ENCODE measurements around the gene POMP. TPM values are rescaled to one million over a fixed set of nuclear protein-coding genes. Genes with fewer than 3 reads are reported as not detected.

The POMP gene
- total RNA-seq (2014; rRNA removed; shearing (Covaris generic); ENCODE audit: low replicate concordance), result 76.1 and 127 TPM in 2 replicates

DNA sequence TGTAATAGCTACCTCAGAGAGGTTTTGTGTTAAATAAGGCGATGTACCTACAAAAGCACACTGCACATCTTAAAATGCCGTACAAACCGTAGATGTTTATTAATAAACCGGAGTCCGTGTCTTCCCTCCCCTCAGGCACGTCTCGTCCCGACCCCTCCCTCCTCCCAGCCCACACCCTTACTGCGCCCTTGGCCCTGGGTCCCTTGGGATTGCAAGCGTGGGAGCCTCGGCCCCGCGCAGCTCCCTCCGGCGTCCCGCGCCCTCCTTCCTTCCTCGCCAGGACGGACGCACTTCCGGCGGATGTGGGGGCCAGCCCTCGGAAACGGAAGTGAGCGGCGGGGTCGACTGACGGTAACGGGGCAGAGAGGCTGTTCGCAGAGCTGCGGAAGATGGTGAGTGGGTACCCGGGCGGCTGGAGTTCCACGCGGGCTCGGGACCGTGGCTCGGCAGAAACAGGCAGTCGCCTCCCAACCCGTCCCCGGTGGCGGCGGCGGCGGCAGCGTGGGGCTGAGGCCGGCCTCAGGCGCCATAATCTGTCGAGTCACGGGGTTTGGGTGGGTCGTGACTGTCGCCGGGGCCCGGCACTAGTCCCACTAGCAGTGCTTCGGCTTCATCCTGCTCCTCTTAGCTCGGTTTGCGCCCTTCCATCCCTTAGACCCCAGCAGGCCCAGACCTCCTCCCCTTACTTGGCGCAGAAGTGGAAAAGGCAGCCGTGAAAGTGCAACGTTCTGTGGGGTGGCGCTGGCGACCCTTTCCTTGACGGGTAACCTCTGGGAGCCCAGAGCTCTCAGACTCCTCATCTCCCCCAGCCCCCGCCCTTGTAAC lies at the start of gene POMP:
TSS of gene POMP (plus strand) at position 335 of the 825 bp plus-strand sequence. CDS start at position 390, 55 bp downstream.
- peak; percentile 94 for DNase-seq
- Histone ChIP-seq H3K4me3 (peak within 1 kb of the TSS; percentile 88), H3K9me3 (no peaks in the 10 kb centered on the region), H3K36me3 (peaks cover 41% of the 10 kb centered on the region), H3K27me3 (no peaks in the 10 kb centered on the region)

DNA sequence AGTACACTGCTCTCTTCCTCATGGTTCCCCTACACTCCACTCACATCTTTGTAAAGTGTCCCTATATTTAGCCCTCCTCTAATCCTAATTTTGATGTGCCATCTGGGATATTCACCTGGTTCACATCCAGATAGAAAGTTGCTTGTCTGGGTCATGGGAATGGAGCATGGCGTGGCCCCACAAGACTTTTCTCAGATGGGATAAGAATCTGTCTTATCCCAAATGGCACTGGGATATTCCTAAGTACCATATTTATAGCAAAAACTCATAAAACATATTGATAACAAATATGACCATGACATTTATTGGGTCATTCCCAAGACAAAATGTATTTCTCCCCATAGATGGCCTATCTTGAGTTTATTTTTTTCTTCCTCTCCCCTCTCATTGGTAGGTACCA lies 49.5 kb upstream of the POMP start:
- Histone ChIP-seq H3K4me3 (no peak overlapping the region), H3K9me3 (no peaks in the 10 kb centered on the region), H3K27me3 (no peaks in the 10 kb centered on the region), H3K36me3 (no peaks in the 10 kb centered on the region)
- no peak for DNase-seq

GRCh38 chr13:28609926-28610325 lies 49.0 kb upstream of the POMP start:
- Histone ChIP-seq H3K9me3 (no peaks in the 10 kb centered on the region), H3K27me3 (no peaks in the 10 kb centered on the region), H3K4me3 (no peak overlapping the region), H3K36me3 (no peaks in the 10 kb centered on the region)
- DNase-seq, result peak; percentile 19

GRCh38 chr13:28610996-28611395 lies 47.9 kb upstream of the POMP start:
- Histone ChIP-seq H3K4me3 (no peak overlapping the region), H3K27me3 (no peaks in the 10 kb centered on the region), H3K36me3 (no peaks in the 10 kb centered on the region), H3K9me3 (no peaks in the 10 kb centered on the region)
- no peak for DNase-seq

- no peaks in the 10 kb centered on the region for H3K36me3 ChIP-seq
- no peaks in the 10 kb centered on the region for H3K27me3 ChIP-seq
- DNase-seq, result no peak
These were observed 47.2 kb upstream of the POMP start for GRCh38 chr13:28611654-28612131.

GRCh38 chr13:28613562-28613961 lies 45.4 kb upstream of the POMP start:
- Histone ChIP-seq H3K9me3 (no peaks in the 10 kb centered on the region), H3K4me3 (no peak overlapping the region), H3K27me3 (no peaks in the 10 kb centered on the region), H3K36me3 (no peaks in the 10 kb centered on the region)
- no peak for DNase-seq

More at GRCh38 chr13:28611654-28612131, 47.2 kb upstream of the POMP start:
- no peaks in the 10 kb centered on the region for H3K9me3 ChIP-seq
- no peak overlapping the region for H3K4me3 ChIP-seq

DNA sequence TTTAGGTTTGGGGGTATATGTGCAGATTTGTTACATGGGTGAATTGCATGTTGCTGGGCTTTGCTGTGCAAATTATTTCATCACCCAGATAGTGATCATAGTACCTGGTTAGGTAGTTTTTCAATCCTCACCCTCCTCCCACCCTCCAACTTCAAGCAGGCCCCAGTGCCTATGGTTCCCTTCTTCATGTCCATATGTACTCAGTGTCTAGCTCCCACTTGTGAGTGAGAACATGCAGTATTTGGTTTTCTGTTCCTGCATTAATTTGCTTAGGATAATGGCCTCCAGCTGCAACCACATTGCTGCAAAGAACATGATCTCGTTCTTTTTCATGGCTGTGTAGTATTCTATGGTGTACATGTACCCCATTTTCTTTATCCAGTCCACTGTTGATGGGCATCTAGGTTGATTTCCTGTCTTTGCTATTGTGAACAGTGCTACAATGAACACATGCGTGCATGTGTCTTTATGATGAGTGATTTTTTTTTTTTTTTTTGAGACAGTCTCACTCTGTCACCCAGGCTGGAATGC lies 42.9 kb upstream of the POMP start:
- Histone ChIP-seq H3K9me3 (no peaks in the 10 kb centered on the region), H3K36me3 (no peaks in the 10 kb centered on the region), H3K4me3 (no peak overlapping the region), H3K27me3 (no peaks in the 10 kb centered on the region)
- no peak for DNase-seq

GRCh38 chr13:28618230-28618994 lies 40.5 kb upstream of the POMP start:
- no peaks in the 10 kb centered on the region for H3K36me3 ChIP-seq
- no peaks in the 10 kb centered on the region for H3K27me3 ChIP-seq
- no peak for DNase-seq
- no peak overlapping the region for H3K4me3 ChIP-seq
- H3K9me3 ChIP-seq, result no peaks in the 10 kb centered on the region

DNA sequence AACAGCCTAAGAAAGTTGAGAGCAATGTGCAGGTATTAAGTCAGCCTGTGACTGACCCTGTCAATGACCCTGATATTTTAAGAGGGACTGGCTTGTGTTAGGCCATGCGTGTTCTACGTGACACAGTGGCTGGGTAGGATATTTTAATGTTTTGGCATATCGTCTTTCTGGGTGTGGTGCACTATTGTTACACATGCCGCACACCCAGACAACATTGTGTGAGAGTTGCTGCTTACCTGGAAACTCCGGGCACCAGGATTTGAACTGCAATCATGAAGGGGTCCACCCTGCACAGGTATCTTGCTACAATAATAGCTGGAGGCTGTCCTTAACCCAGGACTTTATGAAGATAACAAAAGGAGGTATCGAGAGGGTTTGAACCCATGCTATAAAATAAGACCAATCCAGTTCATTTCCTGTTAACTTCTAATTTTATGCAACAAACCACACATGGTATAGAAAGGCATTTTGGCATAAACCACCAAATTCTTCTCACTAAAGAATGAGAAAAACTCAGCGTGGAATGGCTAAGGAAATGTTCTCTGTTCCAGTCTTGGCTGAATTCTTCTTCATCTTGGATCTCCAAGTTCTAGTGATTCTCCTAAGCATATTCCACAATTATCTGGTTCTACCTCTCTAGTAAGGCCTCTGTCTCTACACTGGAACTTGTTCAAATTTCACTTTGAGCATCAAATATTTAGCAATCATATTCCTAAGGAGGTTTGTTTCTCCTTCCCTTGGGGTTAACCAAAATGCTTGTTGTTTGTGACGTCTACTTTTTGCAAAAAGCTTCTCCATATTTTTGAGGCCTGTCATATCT lies 38.7 kb upstream of the POMP start:
- Histone ChIP-seq H3K36me3 (no peaks in the 10 kb centered on the region), H3K9me3 (no peaks in the 10 kb centered on the region), H3K27me3 (no peaks in the 10 kb centered on the region), H3K4me3 (no peak overlapping the region)
- no peak for DNase-seq

DNA sequence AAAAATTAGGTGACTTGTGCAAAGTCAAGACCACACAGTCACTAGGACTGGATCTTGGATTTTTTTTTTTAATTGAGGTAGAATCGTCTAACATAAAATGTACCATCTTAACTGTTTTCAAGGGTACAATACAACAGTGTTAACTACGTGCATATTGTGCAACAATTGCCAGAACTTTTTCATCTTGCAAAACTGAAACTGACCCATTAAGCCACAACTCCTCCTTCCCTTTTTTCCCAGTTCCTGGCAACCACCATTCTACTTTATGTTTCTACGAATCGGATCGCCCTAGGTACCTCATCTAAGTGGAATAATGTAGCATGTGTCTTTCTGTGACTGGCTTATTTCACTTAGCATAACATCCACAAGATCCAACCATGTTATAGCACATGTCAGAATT lies 37.5 kb upstream of the POMP start:
- Histone ChIP-seq H3K4me3 (no peak overlapping the region), H3K36me3 (no peaks in the 10 kb centered on the region), H3K27me3 (no peaks in the 10 kb centered on the region), H3K9me3 (no peaks in the 10 kb centered on the region)
- no peak for DNase-seq

DNA sequence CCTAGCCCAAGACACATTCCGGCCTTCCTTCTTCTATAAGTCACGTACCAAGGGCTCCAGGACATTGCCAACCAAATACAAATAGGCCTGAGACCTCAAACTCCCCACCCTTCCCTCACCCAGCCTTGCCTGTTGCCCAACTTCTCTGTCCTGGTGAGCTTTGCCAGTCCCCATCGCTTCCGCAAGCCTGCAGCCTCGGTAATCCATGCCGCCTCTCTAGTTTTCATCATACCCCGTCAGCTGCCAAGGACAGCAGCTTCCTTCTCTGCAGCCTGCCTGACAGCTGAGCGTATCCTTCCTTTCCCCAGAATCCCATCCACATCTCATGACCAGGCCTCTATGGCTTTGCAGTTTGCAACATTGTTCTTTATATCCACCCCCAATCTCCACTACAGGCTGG lies 36.6 kb upstream of the POMP start:
- no peaks in the 10 kb centered on the region for H3K27me3 ChIP-seq
- no peak overlapping the region for H3K4me3 ChIP-seq
- H3K9me3 ChIP-seq, result no peaks in the 10 kb centered on the region
- DNase-seq, result no peak
- H3K36me3 ChIP-seq, result no peaks in the 10 kb centered on the region

GRCh38 chr13:28623782-28624706 lies 34.9 kb upstream of the POMP start:
- H3K9me3 ChIP-seq, result no peaks in the 10 kb centered on the region
- no peak overlapping the region for H3K4me3 ChIP-seq
- no peak for DNase-seq
- no peaks in the 10 kb centered on the region for H3K27me3 ChIP-seq
- no peaks in the 10 kb centered on the region for H3K36me3 ChIP-seq

DNA sequence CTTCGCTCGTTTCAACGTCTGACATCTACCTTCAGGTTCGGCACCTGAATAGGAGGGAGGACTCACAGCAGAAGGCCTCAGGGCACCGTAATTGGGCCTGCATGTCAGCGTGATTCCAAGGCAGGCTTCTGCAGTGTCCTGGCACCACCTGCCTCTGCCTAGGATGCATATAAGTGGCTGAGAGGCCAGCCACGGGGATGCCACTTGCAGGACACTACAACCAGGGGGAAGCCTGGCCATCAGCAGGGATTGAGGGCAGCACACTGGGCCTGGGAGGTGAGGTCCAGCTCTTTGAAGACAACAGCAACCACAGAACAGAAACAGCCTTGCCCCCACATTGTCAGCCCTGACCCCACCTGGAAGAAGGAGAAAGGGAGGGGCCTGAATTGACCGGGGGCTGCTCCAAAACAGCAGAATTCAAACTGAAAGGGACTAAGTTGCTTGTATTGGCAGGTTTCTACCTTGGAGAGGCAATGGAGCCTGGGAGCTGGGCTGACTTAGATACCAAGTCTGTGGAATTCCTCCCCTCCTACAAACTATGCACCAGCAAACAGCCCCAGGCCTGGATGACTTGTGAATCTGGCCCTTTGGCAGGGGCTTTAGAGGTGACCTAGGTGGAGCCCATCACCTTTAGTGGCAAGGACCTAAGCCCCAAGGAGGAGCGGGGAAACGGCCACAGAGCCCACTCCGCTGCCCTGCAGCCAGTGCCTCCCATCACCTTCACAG lies 34.1 kb upstream of the POMP start:
- Histone ChIP-seq H3K4me3 (no peak overlapping the region), H3K9me3 (no peaks in the 10 kb centered on the region), H3K27me3 (no peaks in the 10 kb centered on the region), H3K36me3 (no peaks in the 10 kb centered on the region)
- DNase-seq, result no peak

DNA sequence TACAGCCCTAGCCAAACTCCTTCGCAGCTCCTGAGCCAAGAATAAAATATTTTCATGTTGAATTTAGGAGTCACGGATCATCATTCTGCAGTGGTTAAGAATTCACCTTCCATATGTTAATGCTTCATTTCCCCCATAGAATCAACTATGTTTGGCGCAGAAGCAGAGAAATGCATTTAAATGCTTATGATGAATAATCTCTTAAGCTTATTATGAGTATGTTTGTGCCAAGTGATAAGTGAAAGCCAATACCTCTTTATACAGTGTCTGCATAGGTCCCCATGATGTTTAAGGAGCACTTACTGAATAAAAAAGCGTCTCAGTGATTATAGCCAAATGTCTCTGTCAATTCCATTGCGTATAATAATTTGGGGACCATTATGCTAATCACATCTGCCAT lies 32.7 kb upstream of the POMP start:
- Histone ChIP-seq H3K36me3 (no peaks in the 10 kb centered on the region), H3K4me3 (no peak overlapping the region), H3K27me3 (no peaks in the 10 kb centered on the region), H3K9me3 (no peaks in the 10 kb centered on the region)
- no peak for DNase-seq

DNA sequence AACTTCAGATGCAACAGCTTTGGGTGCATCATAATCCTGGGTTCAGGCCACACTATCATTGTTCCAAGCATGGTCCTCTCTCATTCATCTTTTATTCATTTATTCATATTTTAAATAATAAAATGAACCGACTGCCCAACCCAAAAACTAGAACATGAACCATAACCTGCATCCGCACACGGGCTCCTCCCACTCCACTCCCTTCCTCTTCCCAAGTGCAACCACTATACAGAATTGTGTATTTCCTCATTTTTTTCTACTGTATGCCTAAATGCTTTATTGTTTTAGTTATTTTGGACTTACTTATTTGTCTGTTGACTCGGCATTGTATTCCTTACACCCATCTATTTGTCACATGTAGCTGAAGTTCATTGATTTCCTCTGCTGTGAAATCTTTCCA lies 30.7 kb upstream of the POMP start:
- Histone ChIP-seq H3K36me3 (no peaks in the 10 kb centered on the region), H3K27me3 (no peaks in the 10 kb centered on the region), H3K9me3 (no peaks in the 10 kb centered on the region), H3K4me3 (no peak overlapping the region)
- no peak for DNase-seq

All from MG63 (cell line).